Heart left ventricle (tissue), 13 donors: ENCODE measurements around the gene ACSS1.

ENCODE experiments used
- POLR2A ChIP-seq, 2 donors: fragments of 450-650 bp; IDR thresholded peaks; one replicate each; pipeline ENCODE4 v1.6.1; 2017; ENCODE audit warnings: antibody characterized with exemption in 2 of 2, mild to moderate bottlenecking in 2 of 2, moderate library complexity in 2 of 2
- TF ChIP-seq, protein P1 (sequence below), 12 donors: fragments of 200-600 bp; sonication (generic) in 4 of 12; IDR thresholded peaks; one replicate each; pipeline versions ENCODE4 v1.5.0 to v1.8.0; 2018 to 2022; ENCODE audit warnings: antibody characterized with exemption in 12 of 12, mild to moderate bottlenecking in 5 of 12
- donor health status: ischemic (EF 13 %, LVEDD 7.1; RV severe dilation, severe dysfunction).
- donor health status: DM: no; HTN: yes; CAD: no.
- donor health status: DM: no; HTN: no; CAD: no.
- donor health status: ischemic (EF 25% LVEDD 6.9; RV normal size, moderate dysfunction).
- donor health status: ischemic (EF 25% LVEDD 5.7; RV mildly dilated, moderate dysfunction).
- donor health status: ischemic (EF 35%, LVEDD 5.7; RV mildly dilated, moderate dysfunction).
- donor health status: nonischemic (EF 11% LVEDD 7.7; RV severe dilation, severe dysfunction).
- donor health status: DM: yes; HTN: yes; CAD: no.
- donor health status: PGD.
- donor health status: ischemic (EF 29% LVEDD 5.4; RV normal size, mild dysfunction).
- donor health status: nonischemic (EF 23%, LVEDD 6.1; RV moderate dilation, normal function).

DNA sequence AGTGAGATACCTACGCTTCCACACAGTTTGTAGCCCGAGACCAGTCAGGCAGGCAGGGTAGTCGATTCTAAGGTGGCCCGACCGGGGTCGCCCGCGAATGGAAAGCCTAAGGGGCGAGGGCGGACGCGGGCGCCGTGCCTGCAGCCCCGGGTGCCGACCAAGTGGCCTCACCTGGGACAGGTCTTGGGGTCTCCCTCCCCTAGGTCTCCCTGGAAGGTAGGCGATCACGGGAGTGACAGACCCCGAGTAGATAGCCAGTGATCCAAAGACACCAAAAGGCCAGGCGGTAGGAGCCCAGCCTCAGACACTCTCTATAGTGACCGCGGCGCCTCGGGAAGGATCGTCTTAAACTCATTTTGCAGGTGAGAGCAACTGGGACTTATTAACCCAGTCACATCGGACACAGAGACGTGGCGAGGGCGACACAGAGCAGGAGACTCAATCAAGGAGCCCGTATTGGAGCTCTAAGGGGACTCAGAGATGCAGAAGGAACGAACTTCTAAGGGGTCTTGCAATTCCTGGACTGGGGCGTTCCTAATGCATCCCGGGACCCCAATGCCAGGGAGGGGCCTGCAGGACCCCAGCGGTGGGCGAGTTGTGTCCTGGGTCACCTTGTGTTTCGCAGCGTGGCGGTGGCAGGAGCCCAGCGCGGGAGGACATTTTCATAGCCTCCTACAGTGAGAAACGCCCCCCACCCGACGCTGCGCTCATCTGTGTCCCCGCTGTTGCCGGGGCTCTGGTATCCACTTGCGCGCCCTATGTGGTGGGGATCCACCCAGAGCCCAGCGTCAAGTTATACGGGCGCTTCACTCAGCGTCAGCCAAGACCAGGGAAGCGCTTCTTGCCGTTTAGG, 26.1 kb upstream of the ACSS1 start:
- TF ChIP-seq, protein P1, sequence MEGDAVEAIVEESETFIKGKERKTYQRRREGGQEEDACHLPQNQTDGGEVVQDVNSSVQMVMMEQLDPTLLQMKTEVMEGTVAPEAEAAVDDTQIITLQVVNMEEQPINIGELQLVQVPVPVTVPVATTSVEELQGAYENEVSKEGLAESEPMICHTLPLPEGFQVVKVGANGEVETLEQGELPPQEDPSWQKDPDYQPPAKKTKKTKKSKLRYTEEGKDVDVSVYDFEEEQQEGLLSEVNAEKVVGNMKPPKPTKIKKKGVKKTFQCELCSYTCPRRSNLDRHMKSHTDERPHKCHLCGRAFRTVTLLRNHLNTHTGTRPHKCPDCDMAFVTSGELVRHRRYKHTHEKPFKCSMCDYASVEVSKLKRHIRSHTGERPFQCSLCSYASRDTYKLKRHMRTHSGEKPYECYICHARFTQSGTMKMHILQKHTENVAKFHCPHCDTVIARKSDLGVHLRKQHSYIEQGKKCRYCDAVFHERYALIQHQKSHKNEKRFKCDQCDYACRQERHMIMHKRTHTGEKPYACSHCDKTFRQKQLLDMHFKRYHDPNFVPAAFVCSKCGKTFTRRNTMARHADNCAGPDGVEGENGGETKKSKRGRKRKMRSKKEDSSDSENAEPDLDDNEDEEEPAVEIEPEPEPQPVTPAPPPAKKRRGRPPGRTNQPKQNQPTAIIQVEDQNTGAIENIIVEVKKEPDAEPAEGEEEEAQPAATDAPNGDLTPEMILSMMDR (IDR thresholded peaks at IDR 0.05): peak in 5 of 12 donors; percentile 28 to 52 (median 47)
- TF ChIP-seq POLR2A (IDR thresholded peaks at IDR 0.05): no peak
